ENCODE results near the gene GABARAP.

GABARAP gene

GRCh38 chr17:7241783-7242716 is at the start of gene GABARAP:
Gene GABARAP (minus strand): TSS chr17:7242449. CDS start chr17:7242330, 119 bp downstream.
- peak; percentile 89 for DNase-seq (ENCODE audit: low read depth, low spot score)

DNA sequence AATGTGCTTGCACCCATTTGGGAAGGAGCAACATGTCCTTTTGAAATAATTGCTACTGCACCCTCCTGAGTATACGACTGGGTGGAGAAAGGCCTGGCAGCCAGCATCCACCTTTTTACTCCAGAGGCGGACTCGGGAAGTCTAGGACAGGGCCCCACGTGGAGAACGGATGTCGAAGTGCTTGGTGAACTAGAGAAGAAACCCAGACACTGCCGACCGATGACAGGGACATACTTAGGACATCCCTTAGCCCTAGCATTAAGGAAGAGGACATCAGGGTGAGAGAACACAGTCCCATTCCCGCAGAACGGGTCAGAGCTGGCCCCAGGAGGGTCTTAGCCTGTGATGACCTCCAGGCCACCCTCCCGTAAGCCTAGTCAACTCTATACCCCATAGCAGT is 48.4 kb upstream of the GABARAP start:
- DNase-seq (ENCODE audit: low read depth, low spot score): no peak

DNA sequence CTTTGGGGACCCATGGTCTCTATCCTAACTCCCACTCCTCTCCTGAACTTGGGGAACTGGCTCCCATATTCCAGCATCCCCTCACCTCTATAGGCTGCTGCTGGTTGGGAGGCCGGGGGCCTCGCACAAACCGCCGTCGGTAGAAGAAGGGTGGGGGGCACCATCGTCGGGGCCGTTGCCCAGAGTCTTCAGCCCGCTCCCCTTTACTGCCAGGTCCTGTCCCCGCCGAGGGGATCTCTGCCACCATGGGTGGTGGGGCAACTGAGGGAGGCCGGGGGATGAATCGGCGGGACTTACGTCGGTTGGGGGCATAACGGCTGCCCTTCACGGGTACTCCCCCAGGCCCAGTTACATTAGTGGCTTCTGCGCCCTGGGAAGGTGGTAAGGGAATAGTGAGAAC is 47.9 kb upstream of the GABARAP start:
- DNase-seq (ENCODE audit: low read depth, low spot score): no peak

DNA sequence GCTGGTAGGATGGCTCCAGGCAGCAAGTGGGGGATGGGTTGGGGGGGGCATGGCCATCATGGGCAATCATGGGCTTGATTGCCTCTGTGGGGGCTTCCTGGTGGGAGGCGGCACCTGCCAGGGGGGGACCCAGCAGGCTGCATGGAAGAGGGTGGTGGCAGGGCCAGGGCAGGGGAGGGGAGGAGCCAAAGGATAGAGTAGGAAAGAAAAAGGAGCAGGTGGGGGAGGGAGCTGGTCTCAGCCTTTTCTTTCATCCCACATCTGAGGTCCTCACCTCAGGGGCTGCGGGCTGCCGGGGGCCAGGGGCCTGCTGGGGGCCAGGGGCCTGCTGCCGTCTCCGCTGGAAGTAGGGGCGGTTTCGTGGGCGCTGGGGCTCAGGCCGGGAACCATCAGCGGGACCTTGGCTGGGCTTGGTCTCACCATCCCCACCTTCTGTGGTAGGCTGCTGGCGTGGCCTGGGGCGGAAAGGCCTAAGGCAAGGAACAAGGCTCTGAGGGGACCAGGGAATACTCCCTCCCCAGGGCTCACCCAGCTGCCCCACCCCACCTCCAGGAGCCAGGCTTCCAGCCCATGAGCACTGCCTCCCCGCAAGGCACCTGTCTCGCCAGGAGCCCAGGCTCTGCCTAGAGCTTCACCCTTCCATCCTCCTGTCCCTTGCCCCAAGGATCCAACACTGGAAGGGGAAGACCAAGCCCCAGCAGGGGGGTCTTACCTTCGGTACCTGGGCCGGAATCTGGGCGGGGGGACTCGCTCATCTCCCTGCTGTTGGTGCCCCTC is 47.2 kb upstream of the GABARAP start:
- DNase-seq (ENCODE audit: low read depth, low spot score): no peak

GRCh38 chr17:7285679-7286078 is 43.4 kb upstream of the GABARAP start:
- DNase-seq (ENCODE audit: low read depth, low spot score): no peak

GRCh38 chr17:7284911-7285310 is 42.7 kb upstream of the GABARAP start:
- no peak for DNase-seq (ENCODE audit: low read depth, low spot score)

- no peak for DNase-seq (ENCODE audit: low read depth, low spot score)
These were observed 41.4 kb upstream of the GABARAP start for GRCh38 chr17:7283471-7284216.

GRCh38 chr17:7282752-7283321 is 40.6 kb upstream of the GABARAP start:
- DNase-seq (ENCODE audit: low read depth, low spot score): no peak

DNA sequence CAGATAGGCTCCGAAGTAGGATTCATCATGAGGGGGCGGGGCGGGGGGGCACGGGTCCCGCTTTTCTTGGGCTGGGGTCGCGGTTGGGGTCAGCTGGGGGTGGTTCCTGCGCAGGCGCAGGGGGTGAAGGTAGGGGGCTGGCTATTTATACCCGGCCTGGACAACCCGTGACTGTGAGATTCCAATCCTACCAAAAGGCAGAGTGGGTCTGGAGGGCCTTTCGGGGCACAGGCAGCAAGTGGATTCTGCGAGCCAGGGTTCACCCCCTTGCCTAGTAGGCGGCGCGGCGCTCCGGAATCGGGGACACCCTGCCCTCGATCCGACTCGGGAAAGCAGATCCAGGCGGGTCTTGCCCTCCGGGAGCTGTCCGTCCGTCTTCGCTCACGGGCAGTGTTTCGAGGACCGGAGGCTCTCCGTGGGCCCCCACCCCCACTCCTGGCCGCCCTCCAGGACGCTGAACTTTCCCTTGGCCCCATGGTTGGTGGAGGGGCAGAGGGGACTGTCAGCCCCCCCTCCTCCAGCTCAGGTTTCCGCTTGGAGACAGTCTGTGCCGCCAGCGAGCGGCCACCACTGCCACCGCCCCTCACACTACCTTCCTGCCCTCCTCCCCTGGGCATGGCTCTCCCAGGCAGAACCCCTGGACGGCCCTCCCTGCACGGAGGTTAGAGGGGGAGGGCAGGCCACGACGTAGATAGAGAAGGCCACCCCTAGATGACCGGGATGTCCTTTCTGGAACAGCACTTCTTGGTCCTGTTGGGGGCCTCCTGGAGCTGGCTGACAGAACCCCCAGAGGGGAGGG is 39.9 kb upstream of the GABARAP start:
- no peak for DNase-seq (ENCODE audit: low read depth, low spot score)

- peak; percentile 46 for DNase-seq (ENCODE audit: low read depth, low spot score)
These were observed 39.1 kb upstream of the GABARAP start, which contains the start of gene SLC2A4 for GRCh38 chr17:7281074-7281952. Gene SLC2A4 (plus strand): TSS chr17:7281718. CDS start chr17:7281935, 217 bp downstream.

DNA sequence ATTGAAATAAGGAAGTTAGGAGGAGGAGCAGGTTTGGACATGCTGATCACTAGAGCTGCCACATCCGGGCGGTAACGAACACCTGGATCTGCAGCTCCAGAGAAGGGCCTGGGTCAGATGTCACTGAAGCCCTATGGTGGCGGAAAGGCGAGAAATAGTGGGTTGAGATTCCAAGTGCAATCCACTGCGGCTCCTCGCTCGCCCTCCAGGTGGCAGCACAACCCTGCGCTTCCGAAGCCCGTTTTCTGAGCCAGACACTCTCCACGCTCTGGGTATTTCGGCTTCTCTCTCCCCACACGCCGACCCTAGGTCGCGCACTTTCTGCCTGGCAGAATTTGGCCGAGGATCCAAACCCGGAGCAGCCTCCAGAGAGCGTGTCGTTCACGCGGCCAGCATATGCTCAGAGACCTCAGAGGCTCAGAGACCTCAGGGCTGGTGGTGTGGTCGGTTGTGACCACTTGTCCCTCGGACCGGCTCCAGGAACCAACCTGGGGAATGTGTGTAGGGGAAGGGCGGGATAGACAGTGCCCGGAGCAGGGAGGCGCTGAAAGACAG is 38.3 kb upstream of the GABARAP start:
- peak; percentile 71 for DNase-seq (ENCODE audit: low read depth, low spot score)

DNA sequence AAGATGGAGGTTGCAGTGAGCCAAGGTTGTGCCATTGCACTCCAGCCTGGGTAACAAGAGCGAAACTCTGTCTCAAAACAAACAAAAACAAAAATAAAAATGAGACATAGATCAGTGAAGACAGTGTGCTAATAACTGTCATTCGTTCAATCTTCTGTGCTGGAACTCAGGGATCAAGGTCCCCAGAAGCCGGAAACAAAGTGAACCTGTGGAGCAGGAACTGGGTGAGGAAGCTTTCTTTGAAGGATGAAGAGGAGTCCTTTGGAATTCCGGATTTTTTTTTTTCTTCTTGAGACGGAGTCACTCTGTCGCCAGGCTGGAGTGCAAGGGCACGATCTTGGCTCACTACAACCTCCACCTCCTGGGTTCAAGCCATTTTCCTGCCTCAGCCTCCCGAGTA is 37.2 kb upstream of the GABARAP start:
- DNase-seq (ENCODE audit: low read depth, low spot score): no peak

DNA sequence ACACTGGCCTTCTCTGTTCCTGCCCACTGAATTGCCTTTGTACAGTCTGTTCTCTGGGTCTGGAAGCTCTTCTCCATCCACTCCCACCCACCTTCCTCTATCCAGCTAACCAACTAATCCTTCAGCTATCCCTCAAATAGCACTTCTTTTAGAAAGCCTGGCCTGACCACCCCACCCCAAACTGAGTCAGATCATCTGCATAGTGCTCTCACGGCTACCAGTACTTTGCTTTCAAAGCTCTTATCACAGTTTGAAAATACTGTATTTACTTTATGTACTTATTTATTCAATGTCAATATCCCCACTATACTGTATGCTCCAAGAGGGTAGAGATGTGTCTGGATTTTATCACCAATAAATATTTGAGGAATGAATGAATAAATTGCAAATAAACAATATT is 24.5 kb upstream of the GABARAP start:
- no peak for DNase-seq (ENCODE audit: low read depth, low spot score)

GRCh38 chr17:7263801-7264078 is 21.5 kb upstream of the GABARAP start:
- DNase-seq (ENCODE audit: low read depth, low spot score): no peak

DNA sequence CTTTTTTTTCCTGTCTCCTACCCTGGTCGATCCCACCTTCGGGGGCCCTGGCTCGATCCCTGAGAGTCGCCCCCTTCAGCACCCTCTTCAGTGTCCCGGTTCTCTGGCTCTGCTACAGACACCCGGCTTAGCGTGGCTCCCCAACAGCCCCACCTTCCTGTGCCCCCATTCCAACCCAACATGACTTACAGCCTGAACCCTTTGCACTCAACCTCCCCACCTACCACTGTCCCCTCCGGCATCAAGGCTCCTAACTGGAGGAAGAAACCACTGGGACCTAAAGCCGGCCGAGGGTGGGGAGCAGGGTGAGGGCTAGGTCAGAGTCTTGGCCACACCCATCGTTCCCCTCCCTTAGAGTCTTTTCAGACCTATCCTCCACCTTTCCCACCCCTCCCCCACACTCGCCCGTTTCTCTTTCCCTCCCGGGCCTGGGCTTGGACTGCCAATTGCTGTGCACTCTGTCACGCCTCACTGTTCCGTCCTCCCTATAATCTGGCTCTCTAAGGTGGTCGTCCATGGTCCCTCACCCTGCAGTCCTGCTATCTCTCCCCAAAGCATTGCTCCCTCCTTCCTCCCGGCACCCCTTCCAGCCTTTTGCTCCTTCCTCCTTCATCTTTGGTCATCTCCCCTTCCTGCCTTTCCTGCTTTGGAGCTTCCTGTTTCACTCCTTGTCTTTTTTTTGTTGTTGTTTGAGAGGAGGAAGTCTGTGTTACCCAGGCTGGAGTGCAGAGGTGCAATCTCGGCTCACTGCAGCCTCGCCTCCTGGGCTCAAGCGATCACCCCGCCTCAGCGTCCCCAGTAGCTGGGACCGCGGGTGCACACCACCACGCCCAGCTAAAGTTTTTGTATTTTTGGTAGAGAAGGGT is 20.9 kb upstream of the GABARAP start:
- no peak for DNase-seq (ENCODE audit: low read depth, low spot score)

- no peak for DNase-seq (ENCODE audit: low read depth, low spot score)
These were observed 20.1 kb upstream of the GABARAP start, which contains the start of gene CLDN7 for GRCh38 chr17:7262192-7262934. Gene CLDN7 (minus strand): TSS chr17:7262478. CDS start chr17:7262043, 435 bp downstream.

DNA sequence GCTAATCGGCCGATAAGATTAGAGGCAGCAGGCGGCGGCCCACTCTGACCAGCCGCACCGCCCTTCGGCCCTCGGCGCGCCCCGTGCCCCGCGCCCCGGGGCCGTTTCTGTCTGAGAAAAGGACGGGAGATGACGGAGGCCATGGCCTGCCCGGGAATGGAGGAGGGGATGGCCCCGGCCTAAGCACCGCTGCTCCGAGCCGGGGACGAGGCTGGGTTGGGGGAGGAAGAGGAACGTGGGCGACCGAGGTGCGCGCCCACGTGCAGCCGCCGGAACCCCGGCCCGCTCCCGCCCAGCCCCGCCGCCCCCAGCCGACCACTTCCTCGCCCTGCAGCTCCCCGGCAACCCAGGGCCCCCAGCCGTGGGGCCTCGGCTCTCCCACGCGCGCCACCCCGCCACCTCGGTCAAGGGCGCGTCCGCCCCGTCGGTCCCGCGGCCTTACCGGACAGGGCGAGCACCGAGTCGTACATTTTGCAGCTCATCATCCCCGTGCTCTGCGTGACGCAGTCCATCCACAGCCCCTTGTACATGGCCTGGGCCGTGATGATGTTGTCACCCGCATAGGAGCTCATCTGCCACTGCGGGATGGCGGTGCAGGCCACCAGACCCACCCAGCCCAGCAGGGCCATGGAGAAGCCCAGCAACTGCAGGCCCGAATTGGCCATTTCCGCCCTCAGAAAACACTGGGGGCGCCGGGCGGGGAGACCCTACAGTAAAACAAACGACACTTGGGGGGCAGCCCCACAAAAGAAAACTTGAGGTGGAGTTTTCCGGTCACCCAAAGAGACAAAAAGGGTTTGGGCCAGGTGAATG is 19.3 kb upstream of the GABARAP start:
- no peak for DNase-seq (ENCODE audit: low read depth, low spot score)
